Left cardiac atrium (tissue), 4 donors: ENCODE measurements around the gene CAPN12. TPM values are rescaled to one million over a fixed set of nuclear protein-coding genes. Genes with fewer than 3 reads are reported as not detected.
"Not testable (repeated sequence)": the region's sequence is repeated elsewhere in the genome, so short reads cannot be mapped to it uniquely, and the experiment has no call there.

Experiments used
- ATAC-seq, 2 donors: fragments of 200-7000 bp; cut with Tn5 transposase; one replicate each; pipeline ENCODE4 v1.9.1; 2020; ENCODE audit warnings: mild to moderate bottlenecking in 2 of 2, moderate library complexity in 2 of 2
- DNase-seq: peaks from one replicate; pipeline ENCODE4 v3.0.0-alpha.2; 2020
- intact Hi-C, 2 donors: fragments of 100-400 bp; cut with DNase I; formaldehyde crosslinking; loops; one replicate each; pipeline versions ENCODE4 v1.14.1 to v1.15.1; 2022 to 2023
- total RNA-seq, 2 donors: library from RNA; stranded (reverse); fragmentation: NEBNext Ultra II Directional; extraction: Animal tissue kit (Norgen Biotek cat#: 25700); gene quantifications; one replicate each; pipeline ENCODE4 v1.2.1, GENCODE V29; 2021
- donor health status: DM: no; HTN: yes; CAD: no.
- donor health status: DM: no; HTN: yes; CAD: no; lungs with severe emphysema.
- donor health status: DM: yes; HTN: yes; CAD: no.
- donor health status: Dilated cardiomyopathy.

Gene CAPN12
- total RNA-seq, 2 donors from 2014 or later: 0.77 to 0.81 TPM

- DNase-seq (no peak), ATAC-seq (no peak)
- intact Hi-C loops: no loop called here
Observed at GRCh38 chr19:38773469-38774177, 29.3 kb upstream of the CAPN12 start, which contains the start of gene LGALS7. Gene LGALS7, minus strand, starts transcription at chr19:38773517. Its CDS starts 25 bp downstream, at chr19:38773492.

DNA sequence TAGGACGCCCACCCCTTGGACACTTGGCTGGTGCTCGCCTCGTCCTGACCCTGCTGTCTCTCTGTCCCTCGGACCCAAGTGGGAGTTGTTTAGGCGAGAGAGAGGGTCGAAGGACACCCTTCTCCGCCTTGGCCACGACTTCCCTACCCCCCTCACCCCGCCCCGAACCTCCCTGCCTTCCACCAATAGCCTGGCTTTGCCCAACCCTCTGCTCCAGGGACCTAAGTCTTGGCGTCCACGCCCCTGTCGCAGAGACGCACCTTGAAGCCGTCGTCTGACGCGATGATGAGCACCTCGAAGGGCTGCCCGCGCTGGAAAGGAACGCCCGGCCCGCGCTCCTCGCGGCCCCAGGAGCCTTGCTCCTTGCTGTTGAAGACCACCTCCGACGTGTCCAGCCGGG lies 27.3 kb upstream of the CAPN12 start:
- DNase-seq, intact Hi-C loops: not testable (repeated sequence)
- ATAC-seq: peak in 1 of 2 donors; percentile 1

GRCh38 chr19:38770949-38771275 lies 26.6 kb upstream of the CAPN12 start:
- intact Hi-C loops, DNase-seq: not testable (repeated sequence)
- ATAC-seq: peak; percentile 92 to 95

GRCh38 chr19:38770228-38770948 lies 26.1 kb upstream of the CAPN12 start:
- intact Hi-C loops, DNase-seq: not testable (repeated sequence)
- peak; percentile 16 to 50 for ATAC-seq

GRCh38 chr19:38769635-38770211 lies 25.4 kb upstream of the CAPN12 start:
- peak; percentile 95 for DNase-seq
- ATAC-seq: peak; percentile 87 to 91
- intact Hi-C loops: no loop called here

- intact Hi-C loops: no loop called here
- no peak for DNase-seq
- no peak for ATAC-seq
Observed at GRCh38 chr19:38766276-38767047, 22.2 kb upstream of the CAPN12 start.

- ATAC-seq: no peak
- intact Hi-C loops: no loop called here
- DNase-seq: no peak
Observed at GRCh38 chr19:38765214-38765613, 20.9 kb upstream of the CAPN12 start.

- DNase-seq (no peak), ATAC-seq (no peak)
- intact Hi-C loops: no loop called here
Observed at GRCh38 chr19:38763795-38764220, 19.5 kb upstream of the CAPN12 start.

GRCh38 chr19:38761884-38762389 lies 17.7 kb upstream of the CAPN12 start:
- ATAC-seq, intact Hi-C loops, DNase-seq: not testable (repeated sequence)

DNA sequence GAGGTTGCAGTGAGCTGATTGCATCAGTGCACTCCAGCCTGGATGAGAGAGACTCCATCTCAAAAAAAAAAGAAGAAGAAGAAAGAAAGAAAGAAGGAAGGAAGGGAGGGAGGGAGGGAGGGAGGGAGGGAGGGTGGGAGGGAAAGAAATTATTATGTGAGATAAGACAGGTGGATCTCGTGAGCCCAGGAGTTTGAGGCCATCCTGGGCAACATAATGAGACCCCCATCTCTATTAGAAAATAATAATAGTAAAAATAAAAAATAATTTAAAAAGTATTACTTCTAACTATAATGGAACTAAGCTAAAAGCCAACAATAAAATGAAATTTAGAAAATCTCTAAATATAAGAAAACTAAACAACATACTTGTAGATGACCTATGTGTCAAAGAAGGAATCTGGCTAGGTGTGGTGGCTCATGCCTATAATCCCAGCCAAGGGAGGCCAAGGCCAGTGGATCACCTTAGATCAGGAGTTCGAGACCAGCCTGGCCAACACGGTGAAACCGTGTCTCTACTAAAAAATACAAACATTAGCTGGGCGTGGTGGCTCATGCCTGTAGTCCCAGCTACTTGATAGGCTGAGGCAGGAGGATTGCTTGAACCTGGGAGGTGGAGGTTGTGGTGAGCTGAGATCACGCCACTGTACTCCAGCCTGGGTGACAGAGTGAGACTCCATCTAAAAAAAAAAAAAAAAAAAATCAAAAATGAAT lies 16.7 kb upstream of the CAPN12 start:
- ATAC-seq, DNase-seq, intact Hi-C loops: not testable (repeated sequence)

DNA sequence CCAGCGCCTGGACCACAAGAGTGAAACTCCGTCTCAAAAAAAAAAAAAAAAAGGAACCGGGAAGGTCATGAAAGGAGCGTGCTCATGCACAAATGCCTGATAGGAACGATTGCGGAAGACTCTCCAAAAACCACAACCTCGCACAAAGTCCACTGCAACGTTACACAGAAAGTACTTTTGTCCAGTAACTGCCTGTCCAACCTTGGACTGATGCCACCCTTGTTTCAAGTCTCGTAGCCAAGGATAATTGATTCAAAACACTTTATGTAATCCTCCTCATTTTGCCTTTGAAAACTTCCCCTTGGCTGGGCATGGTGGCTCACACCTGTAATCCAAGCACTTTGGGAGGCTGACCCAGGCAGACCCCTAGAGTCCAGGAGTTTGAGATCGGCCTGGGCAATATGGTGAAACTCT lies 15.3 kb upstream of the CAPN12 start:
- no peak for DNase-seq
- intact Hi-C loops: no loop called here
- peak in 1 of 2 donors; percentile 23 for ATAC-seq

DNA sequence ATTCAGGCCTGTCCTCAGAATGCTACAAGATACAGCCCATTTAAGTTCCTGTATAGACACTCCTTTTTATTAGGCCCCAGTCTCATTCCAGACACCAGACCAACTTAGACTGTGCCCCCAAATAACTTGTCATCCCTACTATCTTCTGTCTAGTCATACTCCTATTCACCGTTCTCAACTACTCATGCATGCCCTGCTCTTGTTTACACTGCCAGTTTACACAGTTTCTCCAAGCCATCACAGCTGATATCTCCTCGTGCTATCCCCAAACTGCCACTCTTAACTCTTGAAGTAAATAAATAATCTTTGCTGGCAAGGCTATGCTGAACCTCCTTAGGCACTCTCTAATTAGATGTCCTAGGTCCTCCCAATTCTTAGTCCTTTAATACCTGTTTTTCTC lies 9.9 kb upstream of the CAPN12 start:
- DNase-seq, ATAC-seq: not testable (repeated sequence)

DNA sequence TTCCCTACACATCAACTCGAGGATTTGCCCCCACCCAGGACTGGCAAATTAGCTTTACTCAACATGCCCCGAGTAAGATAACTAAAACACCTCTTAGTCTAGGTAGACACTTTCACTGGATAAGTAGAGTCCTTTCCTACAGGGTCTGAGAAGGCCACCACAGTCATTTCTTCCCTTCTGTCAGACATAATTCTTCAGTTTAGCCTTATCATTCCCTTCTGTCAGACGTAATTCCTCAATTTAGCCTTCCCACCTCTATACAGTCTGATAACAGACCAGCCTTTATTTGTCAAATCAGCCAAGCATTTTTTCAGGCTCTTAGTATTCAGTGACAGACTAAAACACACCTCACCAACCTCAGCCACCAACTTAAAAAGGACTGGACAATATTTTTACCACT lies 9.5 kb upstream of the CAPN12 start:
- intact Hi-C loops, ATAC-seq, DNase-seq: not testable (repeated sequence)

More for the DNA sequence above, 9.9 kb upstream of the CAPN12 start:
- intact Hi-C loops: not testable (repeated sequence)

DNA sequence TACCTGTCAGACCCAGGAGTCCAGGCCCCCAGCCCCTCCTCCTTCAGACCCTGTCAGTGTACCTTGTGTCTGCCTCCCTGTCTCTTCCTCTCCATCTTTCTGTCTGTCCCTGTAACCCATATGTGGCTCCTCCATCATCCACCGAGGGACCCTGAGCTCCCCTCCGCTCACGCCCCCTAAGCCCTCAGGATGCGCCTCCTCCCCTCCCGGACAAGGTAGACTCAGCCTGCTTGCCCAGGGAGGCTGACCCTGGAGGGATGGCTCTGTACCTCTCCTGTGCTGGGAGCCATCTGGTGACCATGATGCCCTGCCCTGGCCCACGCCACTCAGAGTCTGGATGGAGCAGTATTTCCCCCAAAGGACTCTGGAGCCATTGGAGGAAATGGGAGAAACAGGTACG lies 1.0 kb upstream of the CAPN12 start:
- ATAC-seq (no peak), DNase-seq (no peak)
- intact Hi-C loops: no loop called here

- DNase-seq: no peak
- intact Hi-C loops: no loop called here
- no peak for ATAC-seq
Observed at GRCh38 chr19:38744874-38745273, 600 bp upstream of the CAPN12 start.

DNA sequence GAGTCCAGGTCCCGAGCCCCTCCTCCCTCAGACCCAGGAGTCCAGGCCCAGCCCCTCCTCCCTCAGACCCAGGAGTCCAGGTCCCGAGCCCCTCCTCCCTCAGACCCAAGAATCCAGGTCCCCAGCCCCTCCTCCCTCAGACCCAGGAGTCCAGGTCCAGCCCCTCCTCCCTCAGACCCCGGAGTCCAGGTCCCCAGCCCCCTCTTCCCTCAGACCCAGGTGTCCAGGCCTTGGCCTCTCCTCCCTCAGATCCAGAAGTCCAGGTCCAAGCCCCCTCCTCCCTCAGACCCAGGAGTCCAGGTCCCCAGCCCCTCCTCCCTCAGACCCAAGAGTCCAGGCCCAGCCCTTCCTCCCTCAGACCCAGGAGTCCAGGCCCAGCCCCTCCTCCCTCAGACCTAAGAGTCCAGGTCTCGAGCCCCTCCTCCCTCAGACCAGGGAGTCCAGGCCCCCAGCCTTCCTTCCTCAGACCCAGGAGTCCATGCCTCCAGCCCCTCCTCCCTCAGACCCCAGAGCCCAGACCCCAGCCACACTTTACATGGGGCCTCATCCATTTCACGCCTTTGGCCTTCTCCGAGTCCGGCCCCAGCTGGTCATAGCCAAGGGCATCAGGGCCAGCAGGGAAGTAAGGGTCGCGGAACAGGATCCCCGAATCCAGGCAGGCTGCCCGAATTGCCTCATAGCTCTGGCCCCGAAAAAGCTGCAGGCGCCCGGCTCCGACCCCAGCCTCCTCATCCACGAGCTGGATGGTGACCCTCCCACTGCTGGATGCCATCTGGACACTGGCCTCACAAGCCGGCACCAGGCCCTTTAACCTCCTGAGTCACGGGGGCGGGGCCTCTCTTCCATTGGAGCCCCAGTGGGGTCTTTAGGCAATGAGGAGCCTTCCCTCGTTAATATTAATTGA lies 628 bp downstream of the CAPN12 start:
- intact Hi-C loops: no loop called here
- ATAC-seq (no peak), DNase-seq (no peak)

GRCh38 chr19:38742906-38743305 lies 1.4 kb downstream of the CAPN12 start:
- DNase-seq (no peak), ATAC-seq (no peak)
- intact Hi-C loops: no loop called here

DNA sequence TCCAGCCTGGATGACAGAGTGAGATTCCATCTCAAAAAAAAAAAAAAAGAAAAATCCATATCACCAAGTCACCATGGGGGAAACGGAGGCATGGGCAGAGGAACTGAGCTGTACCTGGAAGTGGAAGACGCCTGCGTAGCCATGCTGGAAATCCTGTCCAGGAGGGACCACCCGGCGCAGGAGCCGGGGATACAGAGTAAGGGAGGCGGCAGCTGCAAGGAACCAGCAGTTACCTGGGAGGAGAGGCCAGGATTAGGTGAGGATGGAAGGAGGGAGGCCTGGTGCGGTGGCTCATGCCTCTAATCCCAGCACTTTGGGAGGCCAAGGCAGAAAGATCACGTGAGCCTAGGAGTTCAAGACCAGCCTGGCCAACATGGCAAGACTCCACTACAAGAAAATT lies 2.0 kb downstream of the CAPN12 start:
- no peak for ATAC-seq
- DNase-seq: no peak
- intact Hi-C loops: no loop called here
